22Rv1 (cell line): ENCODE results near the gene TMEM11.

Experiments used
- CTCF ChIP-seq: fragments of 450-650 bp; IDR thresholded peaks from 2 replicates; pipeline ENCODE4 v1.5.1; 2017; ENCODE audit warnings: mild to moderate bottlenecking
- ZFX ChIP-seq: fragments of 450-650 bp; IDR thresholded peaks from 2 replicates; pipeline ENCODE4 v1.6.1; 2017; ENCODE audit warnings: antibody characterized with exemption, borderline replicate concordance

- no peak for TF ChIP-seq CTCF
- TF ChIP-seq ZFX = no peak
These were observed 29.4 kb downstream of the TMEM11 start for GRCh38 chr17:21184570-21184969.
